Peyer's patch (tissue), 4 donors: ENCODE data around the gene CUTA. TPM values are rescaled to one million over a fixed set of nuclear protein-coding genes. Genes with fewer than 3 reads are reported as not detected.
"Not testable (repeated sequence)": the region's sequence is repeated elsewhere in the genome, so short reads cannot be mapped to it uniquely, and the experiment has no call there.

Experiments used
- DNase-seq, 3 donors: peaks; one replicate each; pipeline ENCODE4 v3.0.0-alpha.2; 2017 to 2019
- H3K27ac ChIP-seq, 4 donors: fragments of 200-600 bp; sonication (generic); one replicate each; pipeline ENCODE4 v1.5.1; 2016 to 2019
- H3K27me3 ChIP-seq, 2 donors: fragments of 200-600 bp; sonication (generic); one replicate each; pipeline ENCODE4 v1.5.1; 2019
- H3K36me3 ChIP-seq, 3 donors: fragments of 200-600 bp; sonication (generic); one replicate each; pipeline ENCODE4 v1.5.1; 2016 to 2019
- H3K4me1 ChIP-seq, 4 donors: fragments of 200-600 bp; sonication (generic); one replicate each; pipeline ENCODE4 v1.5.1; 2016 to 2019
- H3K4me3 ChIP-seq, 4 donors: fragments of 200-600 bp; sonication (generic); 1 replicate in 3 of 4; 2 replicates in 1 of 4; pipeline ENCODE4 v1.5.1; 2016 to 2019; ENCODE audit warnings: mild to moderate bottlenecking in 1 of 4
- H3K9me3 ChIP-seq, 4 donors: fragments of 200-600 bp; sonication (generic); one replicate each; pipeline ENCODE4 v1.5.1; 2016 to 2019; ENCODE audit warnings: mild to moderate bottlenecking in 1 of 4
- POLR2A ChIP-seq, 2 donors: fragments of 450-650 bp; IDR thresholded peaks; one replicate each; pipeline ENCODE4 v1.5.1; 2017; ENCODE audit warnings: antibody characterized with exemption in 2 of 2, mild to moderate bottlenecking in 2 of 2, moderate library complexity in 2 of 2
- total RNA-seq, 4 donors: library from RNA; depleted of rRNA; stranded (reverse); fragments of >200 nt; gene quantifications; one replicate each; pipeline ENCODE4 v1.1.0, GENCODE V29; 2016
- TF ChIP-seq, protein P1 (sequence below), 6 experiments: fragments of 450-650 bp in 4 of 6; fragments of 200-600 bp in 2 of 6; sonication (generic) in 1 of 6; IDR thresholded peaks; one replicate each; pipeline ENCODE4 v1.5.1; 2017 to 2019; ENCODE audit warnings: antibody characterized with exemption in 6 of 6, mild to moderate bottlenecking in 3 of 6, moderate library complexity in 1 of 6

Gene CUTA
- total RNA-seq, 4 donors from 2014 or later, result 43.7 to 134 (median 96.2) TPM

- Histone ChIP-seq H3K4me1 (peaks cover 0 to 9% (median 7%) of the 10 kb centered on the region in 4 donors), H3K4me3 (no peak overlapping the region), H3K27me3 (no peaks in the 10 kb centered on the region), H3K27ac (peak overlapping the region in 1 of 4 donors; percentile 85), H3K9me3 (no peaks in the 10 kb centered on the region), H3K36me3 (no peaks in the 10 kb centered on the region)
- DNase-seq, result no peak
- TF ChIP-seq, protein P1, sequence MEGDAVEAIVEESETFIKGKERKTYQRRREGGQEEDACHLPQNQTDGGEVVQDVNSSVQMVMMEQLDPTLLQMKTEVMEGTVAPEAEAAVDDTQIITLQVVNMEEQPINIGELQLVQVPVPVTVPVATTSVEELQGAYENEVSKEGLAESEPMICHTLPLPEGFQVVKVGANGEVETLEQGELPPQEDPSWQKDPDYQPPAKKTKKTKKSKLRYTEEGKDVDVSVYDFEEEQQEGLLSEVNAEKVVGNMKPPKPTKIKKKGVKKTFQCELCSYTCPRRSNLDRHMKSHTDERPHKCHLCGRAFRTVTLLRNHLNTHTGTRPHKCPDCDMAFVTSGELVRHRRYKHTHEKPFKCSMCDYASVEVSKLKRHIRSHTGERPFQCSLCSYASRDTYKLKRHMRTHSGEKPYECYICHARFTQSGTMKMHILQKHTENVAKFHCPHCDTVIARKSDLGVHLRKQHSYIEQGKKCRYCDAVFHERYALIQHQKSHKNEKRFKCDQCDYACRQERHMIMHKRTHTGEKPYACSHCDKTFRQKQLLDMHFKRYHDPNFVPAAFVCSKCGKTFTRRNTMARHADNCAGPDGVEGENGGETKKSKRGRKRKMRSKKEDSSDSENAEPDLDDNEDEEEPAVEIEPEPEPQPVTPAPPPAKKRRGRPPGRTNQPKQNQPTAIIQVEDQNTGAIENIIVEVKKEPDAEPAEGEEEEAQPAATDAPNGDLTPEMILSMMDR (IDR thresholded peaks at IDR 0.05), result no peak
- no peak for TF ChIP-seq POLR2A (IDR thresholded peaks at IDR 0.05)
Measured at GRCh38 chr6:33390173-33390572, 27.7 kb downstream of the CUTA start.

GRCh38 chr6:33384581-33385020 lies 33.3 kb downstream of the CUTA start:
- Histone ChIP-seq H3K9me3 (no peaks in the 10 kb centered on the region), H3K27ac (no peak overlapping the region), H3K36me3 (no peaks in the 10 kb centered on the region), H3K4me1 (no peaks in the 10 kb centered on the region), H3K4me3 (no peak overlapping the region), H3K27me3 (no peaks in the 10 kb centered on the region)
- no peak for DNase-seq
- TF ChIP-seq, protein P1 (IDR thresholded peaks at IDR 0.05), result peak in 4 of 6 experiments; percentile 12 to 38 (median 24)
- TF ChIP-seq POLR2A (IDR thresholded peaks at IDR 0.05), result no peak

- no peaks in the 10 kb centered on the region for H3K36me3 ChIP-seq
- TF ChIP-seq, protein P1 (IDR thresholded peaks at IDR 0.05), result no peak
- TF ChIP-seq POLR2A (IDR thresholded peaks at IDR 0.05), result no peak
- H3K27me3 ChIP-seq, result no peaks in the 10 kb centered on the region
- no peak for DNase-seq
- H3K9me3 ChIP-seq, result no peaks in the 10 kb centered on the region
- no peak overlapping the region for H3K4me3 ChIP-seq
- H3K4me1 ChIP-seq, result no peaks in the 10 kb centered on the region
- no peak overlapping the region for H3K27ac ChIP-seq
Measured at GRCh38 chr6:33383427-33384185, 34.3 kb downstream of the CUTA start.

- no peak overlapping the region for H3K27ac ChIP-seq
Measured at GRCh38 chr6:33380272-33380981, 37.5 kb downstream of the CUTA start.

DNA sequence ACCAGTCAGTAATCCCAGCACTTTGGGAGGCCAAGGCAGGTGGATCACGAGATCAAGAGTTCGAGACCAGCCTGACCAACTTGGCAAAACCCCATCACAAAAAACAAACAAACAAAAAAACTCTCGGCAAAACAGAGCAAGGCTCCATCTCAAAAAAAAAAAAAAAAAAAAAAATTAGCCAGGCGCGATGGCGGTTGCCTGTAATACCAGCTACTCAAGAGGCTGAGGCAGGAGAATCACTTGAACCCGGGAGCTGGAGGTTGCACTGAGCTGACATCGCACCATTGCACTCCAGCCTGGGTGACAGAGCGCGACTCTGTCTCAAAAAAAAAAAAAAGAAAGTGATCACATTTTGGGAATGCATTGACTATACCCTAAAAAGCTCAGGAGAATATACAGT lies 38.7 kb downstream of the CUTA start:
- not testable (repeated sequence) for H3K9me3 ChIP-seq, H3K36me3 ChIP-seq, H3K27me3 ChIP-seq, DNase-seq, H3K27ac ChIP-seq, H3K4me3 ChIP-seq
- H3K4me1 ChIP-seq, result peaks cover 0 to 14% (median 0%) of the 10 kb centered on the region in 4 donors

More at GRCh38 chr6:33380272-33380981, 37.5 kb downstream of the CUTA start:
- H3K4me1 ChIP-seq, result peaks cover 0 to 3% (median 0%) of the 10 kb centered on the region in 4 donors
- H3K27me3 ChIP-seq, result no peaks in the 10 kb centered on the region
- no peak for DNase-seq
- no peak overlapping the region for H3K4me3 ChIP-seq
- no peak for TF ChIP-seq POLR2A (IDR thresholded peaks at IDR 0.05)
- TF ChIP-seq, protein P1 (IDR thresholded peaks at IDR 0.05), result no peak
- no peaks in the 10 kb centered on the region for H3K9me3 ChIP-seq
- H3K36me3 ChIP-seq, result no peaks in the 10 kb centered on the region

DNA sequence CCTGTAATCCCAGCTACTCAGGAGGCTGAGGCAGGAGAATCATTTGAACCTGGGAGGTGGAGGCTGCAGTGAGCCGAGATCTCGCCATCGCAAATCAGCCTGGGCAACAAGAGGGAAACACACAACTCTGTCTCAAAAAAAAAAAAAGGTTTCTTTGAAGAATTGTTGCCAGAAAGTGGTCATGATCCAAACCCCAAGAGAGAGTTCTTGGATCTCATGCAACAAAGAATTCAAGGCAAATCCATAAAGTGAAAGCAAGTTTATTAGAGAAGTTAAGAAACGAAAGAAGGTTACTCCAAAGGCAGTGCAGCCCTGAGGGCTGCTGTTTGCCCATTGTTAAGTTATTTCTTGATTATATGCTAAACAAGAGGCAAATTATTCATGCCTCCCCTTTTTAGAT lies 40.7 kb downstream of the CUTA start:
- Histone ChIP-seq H3K27ac (no peak overlapping the region), H3K36me3 (no peaks in the 10 kb centered on the region), H3K27me3 (no peaks in the 10 kb centered on the region), H3K4me3 (no peak overlapping the region), H3K9me3 (no peaks in the 10 kb centered on the region), H3K4me1 (peaks cover 0 to 14% (median 0%) of the 10 kb centered on the region in 4 donors)
- TF ChIP-seq POLR2A (IDR thresholded peaks at IDR 0.05), result no peak
- TF ChIP-seq, protein P1 (IDR thresholded peaks at IDR 0.05), result no peak
- DNase-seq, result no peak
